K562 (cell line): ENCODE data around the gene DCST1. TPM values are rescaled to one million over a fixed set of nuclear protein-coding genes. Genes with fewer than 3 reads are reported as not detected.

Experiments used
- RBBP5 ChIP-seq: fragments of 200-600 bp; sonication (generic); IDR thresholded peaks from 2 replicates; pipeline ENCODE4 v1.6.1; 2012; ENCODE audit warnings: borderline replicate concordance, mild to moderate bottlenecking, low read length, control low read depth, inconsistent platforms; ENCODE audit not compliant: insufficient read depth, poor library complexity, severe bottlenecking
- SAP30 ChIP-seq: fragments of 200-600 bp; sonication (generic); IDR thresholded peaks from 2 replicates; pipeline ENCODE4 v1.6.1; 2012; ENCODE audit warnings: borderline replicate concordance, low read depth, mild to moderate bottlenecking, moderate library complexity, low read length, control low read depth, inconsistent platforms; ENCODE audit not compliant: insufficient read depth, poor library complexity, severe bottlenecking
- SMARCA4 ChIP-seq: fragments of 450-650 bp; IDR thresholded peaks from 2 replicates; pipeline ENCODE4 v1.6.1; 2016
- polyA plus RNA-seq, 8 experiments: library from polyadenylated mRNA; depleted of rRNA in 4 of 8; stranded (reverse) in 5 of 8; unstranded in 3 of 8; fragments of >200 nt; fragmentation: Nextera tagmentation in 2 of 8; fragmentation: Illumina TruSeq in 1 of 8; extraction: Ambion mirVana in 2 of 8; extraction: Trizol in 1 of 8; gene quantifications; 2 replicates each; pipeline versions ENCODE4 v1.2.1 to v1.2.3, GENCODE V29; 2011 to 2014; ENCODE audit warnings: inconsistent platforms in 1 of 8, missing spikeins in 1 of 8
- total RNA-seq, 7 experiments: library from RNA; depleted of rRNA in 6 of 7; stranded (reverse); fragments of >200 nt in 6 of 7; fragmentation: Illumina TruSeq in 2 of 7; extraction: Trizol in 2 of 7; gene quantifications; 2 replicates each; pipeline versions ENCODE4 v1.2.1 to v1.2.3, GENCODE V29; 2011 to 2021; ENCODE audit warnings: low replicate concordance in 1 of 7
- TF ChIP-seq, protein P1 (sequence below): fragments of 450-650 bp; IDR thresholded peaks from 2 replicates; pipeline ENCODE4 v1.6.1; 2016; ENCODE audit warnings: low read depth
- TF ChIP-seq, protein P2 (sequence below): fragments of 150-350 bp; IDR thresholded peaks from 2 replicates; pipeline ENCODE4 v1.6.1; 2014; ENCODE audit warnings: low read depth, mild to moderate bottlenecking, low read length, borderline replicate concordance
- TF ChIP-seq, protein P3 (sequence below): IDR thresholded peaks from 3 replicates; pipeline ENCODE4 v1.6.1; 2011; ENCODE audit warnings: borderline replicate concordance, mild to moderate bottlenecking, moderate library complexity; ENCODE audit not compliant: insufficient read length; ENCODE audit errors: extremely low read depth
- TF ChIP-seq, protein P4 (sequence below): fragments of 450-650 bp; IDR thresholded peaks from 2 replicates; pipeline ENCODE4 v1.6.1; 2016; ENCODE audit warnings: borderline replicate concordance

The DCST1 gene
- total and polyA plus RNA-seq, 9 of the 15 experiments (the other 6 are each of a cell fraction or from before 2014, with no cell fraction given) = not detected

DNA sequence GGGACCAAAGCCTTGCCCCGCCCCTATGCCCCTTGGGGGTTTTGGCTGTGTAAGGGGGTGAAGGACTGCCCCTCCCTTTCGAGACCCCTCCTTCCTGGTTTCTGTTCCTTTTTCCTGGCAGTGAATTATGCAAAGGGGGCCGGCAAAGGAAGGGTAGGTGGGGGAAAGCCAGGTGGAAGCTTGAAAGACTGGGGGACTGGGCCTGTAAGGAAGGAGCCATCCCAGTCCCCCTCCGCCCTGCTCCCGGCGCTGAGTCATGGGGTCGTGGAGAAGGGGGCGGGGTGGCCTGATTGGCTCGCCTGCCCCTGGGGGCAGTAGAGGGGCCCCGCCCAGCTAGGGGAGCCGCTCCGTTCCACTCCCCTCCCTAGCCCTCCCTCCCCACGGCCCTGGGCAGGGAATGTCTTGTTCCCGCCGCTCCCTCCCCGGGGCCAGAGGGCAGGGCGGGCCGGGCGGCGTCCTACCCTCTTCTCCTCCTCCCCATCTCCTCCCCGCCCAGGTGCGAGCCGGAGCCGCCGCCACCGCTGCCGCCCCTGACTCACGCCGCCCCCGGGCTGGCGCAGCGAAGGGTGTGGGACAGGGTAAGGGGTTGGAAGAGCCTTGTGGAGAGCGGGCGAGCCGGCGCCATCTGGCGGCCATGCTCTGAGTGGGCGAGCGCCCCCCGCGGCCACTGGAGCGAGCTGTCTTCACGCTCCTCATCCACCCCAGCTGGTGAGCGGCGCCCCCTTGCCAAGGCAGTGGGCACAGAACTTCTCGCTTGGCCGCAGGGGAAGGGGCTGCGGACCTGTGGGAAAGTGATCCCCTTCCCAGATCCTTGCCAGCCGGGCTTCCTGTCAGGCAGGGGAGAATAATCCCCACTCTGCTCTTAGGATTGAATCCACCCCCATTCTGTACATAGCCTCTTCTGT is 16.3 kb upstream of the DCST1 start (continued):
- TF ChIP-seq, protein P1, sequence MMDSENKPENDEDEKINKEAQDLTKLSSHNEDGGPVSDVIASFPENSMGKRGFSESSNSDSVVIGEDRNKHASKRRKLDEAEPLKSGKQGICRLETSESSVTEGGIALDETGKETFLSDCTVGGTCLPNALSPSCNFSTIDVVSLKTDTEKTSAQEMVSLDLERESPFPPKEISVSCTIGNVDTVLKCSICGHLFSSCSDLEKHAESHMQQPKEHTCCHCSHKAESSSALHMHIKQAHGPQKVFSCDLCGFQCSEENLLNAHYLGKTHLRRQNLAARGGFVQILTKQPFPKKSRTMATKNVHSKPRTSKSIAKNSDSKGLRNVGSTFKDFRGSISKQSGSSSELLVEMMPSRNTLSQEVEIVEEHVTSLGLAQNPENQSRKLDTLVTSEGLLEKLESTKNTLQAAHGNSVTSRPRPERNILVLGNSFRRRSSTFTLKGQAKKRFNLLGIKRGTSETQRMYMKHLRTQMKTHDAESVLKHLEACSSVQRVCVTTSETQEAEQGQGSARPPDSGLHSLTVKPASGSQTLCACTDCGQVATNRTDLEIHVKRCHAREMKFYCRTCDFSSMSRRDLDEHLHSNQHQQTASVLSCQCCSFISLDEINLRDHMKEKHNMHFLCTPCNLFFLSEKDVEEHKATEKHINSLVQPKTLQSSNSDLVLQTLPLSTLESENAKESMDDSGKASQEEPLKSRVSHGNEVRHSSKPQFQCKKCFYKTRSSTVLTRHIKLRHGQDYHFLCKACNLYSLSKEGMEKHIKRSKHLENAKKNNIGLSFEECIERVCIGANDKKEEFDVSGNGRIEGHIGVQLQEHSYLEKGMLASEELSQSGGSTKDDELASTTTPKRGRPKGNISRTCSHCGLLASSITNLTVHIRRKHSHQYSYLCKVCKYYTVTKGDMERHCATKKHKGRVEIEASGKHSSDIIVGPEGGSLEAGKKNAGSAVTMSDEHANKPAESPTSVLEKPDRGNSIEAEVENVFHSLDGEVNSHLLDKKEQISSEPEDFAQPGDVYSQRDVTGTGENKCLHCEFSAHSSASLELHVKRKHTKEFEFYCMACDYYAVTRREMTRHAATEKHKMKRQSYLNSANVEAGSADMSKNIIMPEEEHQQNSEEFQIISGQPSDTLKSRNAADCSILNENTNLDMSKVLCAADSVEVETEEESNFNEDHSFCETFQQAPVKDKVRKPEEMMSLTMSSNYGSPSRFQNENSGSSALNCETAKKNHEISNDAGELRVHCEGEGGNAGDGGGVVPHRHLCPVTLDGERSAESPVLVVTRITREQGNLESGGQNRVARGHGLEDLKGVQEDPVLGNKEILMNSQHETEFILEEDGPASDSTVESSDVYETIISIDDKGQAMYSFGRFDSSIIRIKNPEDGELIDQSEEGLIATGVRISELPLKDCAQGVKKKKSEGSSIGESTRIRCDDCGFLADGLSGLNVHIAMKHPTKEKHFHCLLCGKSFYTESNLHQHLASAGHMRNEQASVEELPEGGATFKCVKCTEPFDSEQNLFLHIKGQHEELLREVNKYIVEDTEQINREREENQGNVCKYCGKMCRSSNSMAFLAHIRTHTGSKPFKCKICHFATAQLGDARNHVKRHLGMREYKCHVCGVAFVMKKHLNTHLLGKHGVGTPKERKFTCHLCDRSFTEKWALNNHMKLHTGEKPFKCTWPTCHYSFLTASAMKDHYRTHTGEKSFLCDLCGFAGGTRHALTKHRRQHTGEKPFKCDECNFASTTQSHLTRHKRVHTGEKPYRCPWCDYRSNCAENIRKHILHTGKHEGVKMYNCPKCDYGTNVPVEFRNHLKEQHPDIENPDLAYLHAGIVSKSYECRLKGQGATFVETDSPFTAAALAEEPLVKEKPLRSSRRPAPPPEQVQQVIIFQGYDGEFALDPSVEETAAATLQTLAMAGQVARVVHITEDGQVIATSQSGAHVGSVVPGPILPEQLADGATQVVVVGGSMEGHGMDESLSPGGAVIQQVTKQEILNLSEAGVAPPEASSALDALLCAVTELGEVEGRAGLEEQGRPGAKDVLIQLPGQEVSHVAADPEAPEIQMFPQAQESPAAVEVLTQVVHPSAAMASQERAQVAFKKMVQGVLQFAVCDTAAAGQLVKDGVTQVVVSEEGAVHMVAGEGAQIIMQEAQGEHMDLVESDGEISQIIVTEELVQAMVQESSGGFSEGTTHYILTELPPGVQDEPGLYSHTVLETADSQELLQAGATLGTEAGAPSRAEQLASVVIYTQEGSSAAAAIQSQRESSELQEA = no peak
- TF ChIP-seq RBBP5 = no peak
- TF ChIP-seq SMARCA4 = 0 out of 2 replicates have a peak, but pooled peaks have one; percentile 54
- no peak for TF ChIP-seq SAP30
- TF ChIP-seq, protein P2, sequence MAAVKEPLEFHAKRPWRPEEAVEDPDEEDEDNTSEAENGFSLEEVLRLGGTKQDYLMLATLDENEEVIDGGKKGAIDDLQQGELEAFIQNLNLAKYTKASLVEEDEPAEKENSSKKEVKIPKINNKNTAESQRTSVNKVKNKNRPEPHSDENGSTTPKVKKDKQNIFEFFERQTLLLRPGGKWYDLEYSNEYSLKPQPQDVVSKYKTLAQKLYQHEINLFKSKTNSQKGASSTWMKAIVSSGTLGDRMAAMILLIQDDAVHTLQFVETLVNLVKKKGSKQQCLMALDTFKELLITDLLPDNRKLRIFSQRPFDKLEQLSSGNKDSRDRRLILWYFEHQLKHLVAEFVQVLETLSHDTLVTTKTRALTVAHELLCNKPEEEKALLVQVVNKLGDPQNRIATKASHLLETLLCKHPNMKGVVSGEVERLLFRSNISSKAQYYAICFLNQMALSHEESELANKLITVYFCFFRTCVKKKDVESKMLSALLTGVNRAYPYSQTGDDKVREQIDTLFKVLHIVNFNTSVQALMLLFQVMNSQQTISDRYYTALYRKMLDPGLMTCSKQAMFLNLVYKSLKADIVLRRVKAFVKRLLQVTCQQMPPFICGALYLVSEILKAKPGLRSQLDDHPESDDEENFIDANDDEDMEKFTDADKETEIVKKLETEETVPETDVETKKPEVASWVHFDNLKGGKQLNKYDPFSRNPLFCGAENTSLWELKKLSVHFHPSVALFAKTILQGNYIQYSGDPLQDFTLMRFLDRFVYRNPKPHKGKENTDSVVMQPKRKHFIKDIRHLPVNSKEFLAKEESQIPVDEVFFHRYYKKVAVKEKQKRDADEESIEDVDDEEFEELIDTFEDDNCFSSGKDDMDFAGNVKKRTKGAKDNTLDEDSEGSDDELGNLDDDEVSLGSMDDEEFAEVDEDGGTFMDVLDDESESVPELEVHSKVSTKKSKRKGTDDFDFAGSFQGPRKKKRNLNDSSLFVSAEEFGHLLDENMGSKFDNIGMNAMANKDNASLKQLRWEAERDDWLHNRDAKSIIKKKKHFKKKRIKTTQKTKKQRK = no peak
- TF ChIP-seq, protein P3, sequence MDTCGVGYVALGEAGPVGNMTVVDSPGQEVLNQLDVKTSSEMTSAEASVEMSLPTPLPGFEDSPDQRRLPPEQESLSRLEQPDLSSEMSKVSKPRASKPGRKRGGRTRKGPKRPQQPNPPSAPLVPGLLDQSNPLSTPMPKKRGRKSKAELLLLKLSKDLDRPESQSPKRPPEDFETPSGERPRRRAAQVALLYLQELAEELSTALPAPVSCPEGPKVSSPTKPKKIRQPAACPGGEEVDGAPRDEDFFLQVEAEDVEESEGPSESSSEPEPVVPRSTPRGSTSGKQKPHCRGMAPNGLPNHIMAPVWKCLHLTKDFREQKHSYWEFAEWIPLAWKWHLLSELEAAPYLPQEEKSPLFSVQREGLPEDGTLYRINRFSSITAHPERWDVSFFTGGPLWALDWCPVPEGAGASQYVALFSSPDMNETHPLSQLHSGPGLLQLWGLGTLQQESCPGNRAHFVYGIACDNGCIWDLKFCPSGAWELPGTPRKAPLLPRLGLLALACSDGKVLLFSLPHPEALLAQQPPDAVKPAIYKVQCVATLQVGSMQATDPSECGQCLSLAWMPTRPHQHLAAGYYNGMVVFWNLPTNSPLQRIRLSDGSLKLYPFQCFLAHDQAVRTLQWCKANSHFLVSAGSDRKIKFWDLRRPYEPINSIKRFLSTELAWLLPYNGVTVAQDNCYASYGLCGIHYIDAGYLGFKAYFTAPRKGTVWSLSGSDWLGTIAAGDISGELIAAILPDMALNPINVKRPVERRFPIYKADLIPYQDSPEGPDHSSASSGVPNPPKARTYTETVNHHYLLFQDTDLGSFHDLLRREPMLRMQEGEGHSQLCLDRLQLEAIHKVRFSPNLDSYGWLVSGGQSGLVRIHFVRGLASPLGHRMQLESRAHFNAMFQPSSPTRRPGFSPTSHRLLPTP = no peak
- TF ChIP-seq, protein P4, sequence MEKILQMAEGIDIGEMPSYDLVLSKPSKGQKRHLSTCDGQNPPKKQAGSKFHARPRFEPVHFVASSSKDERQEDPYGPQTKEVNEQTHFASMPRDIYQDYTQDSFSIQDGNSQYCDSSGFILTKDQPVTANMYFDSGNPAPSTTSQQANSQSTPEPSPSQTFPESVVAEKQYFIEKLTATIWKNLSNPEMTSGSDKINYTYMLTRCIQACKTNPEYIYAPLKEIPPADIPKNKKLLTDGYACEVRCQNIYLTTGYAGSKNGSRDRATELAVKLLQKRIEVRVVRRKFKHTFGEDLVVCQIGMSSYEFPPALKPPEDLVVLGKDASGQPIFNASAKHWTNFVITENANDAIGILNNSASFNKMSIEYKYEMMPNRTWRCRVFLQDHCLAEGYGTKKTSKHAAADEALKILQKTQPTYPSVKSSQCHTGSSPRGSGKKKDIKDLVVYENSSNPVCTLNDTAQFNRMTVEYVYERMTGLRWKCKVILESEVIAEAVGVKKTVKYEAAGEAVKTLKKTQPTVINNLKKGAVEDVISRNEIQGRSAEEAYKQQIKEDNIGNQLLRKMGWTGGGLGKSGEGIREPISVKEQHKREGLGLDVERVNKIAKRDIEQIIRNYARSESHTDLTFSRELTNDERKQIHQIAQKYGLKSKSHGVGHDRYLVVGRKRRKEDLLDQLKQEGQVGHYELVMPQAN = no peak; the same call in 1 of the 2 replicates
